ENCODE results near the gene RRAD.

DNA sequence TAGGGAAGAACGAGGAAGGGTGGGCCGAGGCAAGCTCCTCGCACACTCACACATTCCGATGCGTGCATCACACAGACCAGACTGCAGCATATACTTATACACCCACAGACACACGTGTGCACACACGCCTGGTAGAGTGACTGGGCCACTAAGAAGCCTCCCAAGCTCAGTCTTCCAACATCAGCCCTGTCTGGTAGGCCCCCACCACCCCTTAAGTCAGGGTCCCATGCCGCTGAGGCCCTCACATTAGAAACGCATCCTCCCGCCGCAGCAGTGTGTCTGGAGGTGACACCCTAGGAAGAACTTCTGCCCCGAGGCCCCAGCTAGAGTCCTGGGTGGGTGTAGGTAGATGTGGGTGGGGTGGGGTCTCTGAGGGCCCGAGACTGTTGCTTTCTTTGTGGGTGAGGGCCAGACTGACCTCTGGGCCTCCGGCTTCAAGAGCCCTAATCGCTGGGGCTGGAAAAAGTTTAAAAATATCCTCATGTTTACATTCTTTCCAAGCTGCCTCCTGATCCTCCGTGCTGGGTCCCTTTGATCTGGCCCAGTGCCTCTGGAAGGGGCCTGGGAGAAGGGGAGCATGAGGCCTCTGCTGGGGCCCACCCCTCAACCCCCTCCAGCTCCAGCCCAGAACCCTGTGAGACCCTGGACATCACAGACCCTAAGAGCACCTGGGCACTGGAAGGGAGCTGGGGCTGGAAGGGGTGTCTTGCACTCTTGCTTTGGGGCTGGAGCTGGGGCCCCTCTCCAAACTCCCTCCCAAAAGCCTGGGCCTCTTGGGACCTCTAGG, 20.3 kb downstream of the RRAD start:
- TF ChIP-seq CTCF (conservative IDR thresholded peaks at IDR 0.05; ENCODE audit: low read depth, low read length) (no peak), EZH2 (IDR thresholded peaks at IDR 0.05; ENCODE audit: borderline replicate concordance, low read depth, low read length, poor library complexity, severe bottlenecking) (no peak)
